Measurements from ENCODE around the gene RNGTT. TPM values are rescaled to one million over a fixed set of nuclear protein-coding genes. Genes with fewer than 3 reads are reported as not detected.
"Not testable (repeated sequence)": the region's sequence is repeated elsewhere in the genome, so short reads cannot be mapped to it uniquely, and the experiment has no call there.

The RNGTT gene
- polyA plus RNA-seq, 2 donors, result 3.9 to 5.2 TPM

DNA sequence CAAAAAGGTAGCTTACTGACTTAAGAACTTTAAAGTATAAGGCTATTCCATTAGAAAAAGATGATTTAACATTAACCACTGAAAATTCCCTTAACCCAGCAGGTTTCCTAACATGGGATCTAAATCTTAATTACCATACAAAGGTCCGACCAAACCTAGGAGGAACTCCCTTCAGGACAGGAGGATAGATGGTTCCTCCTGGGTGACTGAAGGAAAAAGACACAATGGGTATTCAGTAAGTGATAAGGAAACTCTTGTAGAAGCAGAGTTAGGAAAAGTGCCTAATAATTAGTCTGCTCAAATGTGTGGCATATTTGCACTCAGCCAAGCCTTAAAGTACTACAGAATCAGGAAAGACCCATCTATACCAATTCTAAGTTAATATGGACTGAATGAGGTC, 237.0 kb downstream of the RNGTT start:
- H3K27me3 ChIP-seq (ENCODE audit: control insufficient read depth in 1 of 2, insufficient read depth in 2 of 2, low read length in 2 of 2), result not testable (repeated sequence)

GRCh38 chr6:88725111-88725975, 238.1 kb downstream of the RNGTT start:
- Histone ChIP-seq H3K27me3 (ENCODE audit: control insufficient read depth in 1 of 2, insufficient read depth in 2 of 2, low read length in 2 of 2) (no peaks in the 10 kb centered on the region), H3K4me3 (ENCODE audit: low read depth in 1 of 2, low read length in 2 of 2) (no peak overlapping the region), H3K36me3 (ENCODE audit: control insufficient read depth in 2 of 2, insufficient read depth in 2 of 2, low read length in 1 of 2) (no peaks in the 10 kb centered on the region), H3K9me3 (ENCODE audit: control insufficient read depth in 2 of 2, insufficient read depth in 1 of 2, low read depth in 1 of 2, low read length in 1 of 2) (no peaks in the 10 kb centered on the region), H3K27ac (ENCODE audit: low read depth in 2 of 2, low read length in 1 of 2) (no peak overlapping the region), H3K4me1 (ENCODE audit: control insufficient read depth in 2 of 2, insufficient read depth in 2 of 2, low read length in 1 of 2) (no peaks in the 10 kb centered on the region)
- WGBS, 2 donors, result 76 to 79% methylated on average over 13 of the region's 13 CpGs

More for the DNA sequence above, 237.0 kb downstream of the RNGTT start:
- H3K4me1 ChIP-seq (ENCODE audit: control insufficient read depth in 2 of 2, insufficient read depth in 2 of 2, low read length in 1 of 2); H3K27ac ChIP-seq (ENCODE audit: low read depth in 2 of 2, low read length in 1 of 2); H3K36me3 ChIP-seq (ENCODE audit: control insufficient read depth in 2 of 2, insufficient read depth in 2 of 2, low read length in 1 of 2); H3K4me3 ChIP-seq (ENCODE audit: low read depth in 1 of 2, low read length in 2 of 2); H3K9me3 ChIP-seq (ENCODE audit: control insufficient read depth in 2 of 2, insufficient read depth in 1 of 2, low read depth in 1 of 2, low read length in 1 of 2): not testable (repeated sequence)
- 96 to 97% methylated on average over 1 of the region's 1 CpG for WGBS, 2 donors

DNA sequence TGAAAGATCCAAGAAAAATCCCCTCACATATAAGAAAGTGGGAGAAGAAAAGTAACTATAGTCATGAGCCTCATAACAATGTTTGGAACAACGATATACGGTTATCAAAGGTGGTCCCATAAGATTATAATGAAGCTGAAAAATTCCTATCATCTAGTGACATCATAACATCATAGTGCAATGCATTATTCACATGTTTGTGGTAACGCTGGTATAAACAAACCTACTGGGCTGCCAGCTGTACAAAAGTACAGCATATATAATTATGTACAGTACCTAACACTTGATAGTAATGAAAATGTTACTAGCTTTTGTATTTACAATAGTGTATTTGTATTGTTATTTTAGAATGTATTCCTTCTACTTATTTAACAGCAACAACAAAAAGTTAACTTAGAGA, 240.7 kb downstream of the RNGTT start:
- WGBS, 2 donors, result 95 to 97% methylated on average over 3 of the region's 3 CpGs

DNA sequence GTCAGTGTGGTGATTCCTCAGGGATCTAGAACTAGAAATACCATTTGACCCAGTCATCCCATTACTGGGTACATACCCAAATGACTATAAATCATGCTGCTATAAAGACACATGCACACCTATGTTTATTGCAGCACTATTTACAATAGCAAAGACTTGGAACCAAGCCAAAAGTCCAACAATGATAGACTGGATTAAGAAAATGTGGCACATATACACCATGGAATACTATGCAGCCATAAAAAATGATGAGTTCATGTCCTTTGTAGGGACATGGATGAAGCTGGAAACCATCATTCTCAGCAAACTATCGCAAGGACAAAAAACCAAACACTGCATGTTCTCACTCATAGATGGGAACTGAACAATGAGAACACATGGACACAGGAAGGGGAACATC, 247.0 kb downstream of the RNGTT start:
- not testable (repeated sequence) for H3K4me1 ChIP-seq (ENCODE audit: control insufficient read depth in 2 of 2, insufficient read depth in 2 of 2, low read length in 1 of 2); H3K4me3 ChIP-seq (ENCODE audit: low read depth in 1 of 2, low read length in 2 of 2); H3K27me3 ChIP-seq (ENCODE audit: control insufficient read depth in 1 of 2, insufficient read depth in 2 of 2, low read length in 2 of 2); H3K9me3 ChIP-seq (ENCODE audit: control insufficient read depth in 2 of 2, insufficient read depth in 1 of 2, low read depth in 1 of 2, low read length in 1 of 2); H3K36me3 ChIP-seq (ENCODE audit: control insufficient read depth in 2 of 2, insufficient read depth in 2 of 2, low read length in 1 of 2); H3K27ac ChIP-seq (ENCODE audit: low read depth in 2 of 2, low read length in 1 of 2)
- no CpG with 5 or more reads among the region's 1 CpG for WGBS, 2 donors

More for the DNA sequence above, 240.7 kb downstream of the RNGTT start:
- Histone ChIP-seq H3K4me3 (ENCODE audit: low read depth in 1 of 2, low read length in 2 of 2) (no peak overlapping the region), H3K36me3 (ENCODE audit: control insufficient read depth in 2 of 2, insufficient read depth in 2 of 2, low read length in 1 of 2) (no peaks in the 10 kb centered on the region), H3K27ac (ENCODE audit: low read depth in 2 of 2, low read length in 1 of 2) (no peak overlapping the region), H3K27me3 (ENCODE audit: control insufficient read depth in 1 of 2, insufficient read depth in 2 of 2, low read length in 2 of 2) (no peaks in the 10 kb centered on the region), H3K9me3 (ENCODE audit: control insufficient read depth in 2 of 2, insufficient read depth in 1 of 2, low read depth in 1 of 2, low read length in 1 of 2) (no peaks in the 10 kb centered on the region), H3K4me1 (ENCODE audit: control insufficient read depth in 2 of 2, insufficient read depth in 2 of 2, low read length in 1 of 2) (no peaks in the 10 kb centered on the region)

- H3K27me3 ChIP-seq (ENCODE audit: control insufficient read depth in 1 of 2, insufficient read depth in 2 of 2, low read length in 2 of 2), result no peaks in the 10 kb centered on the region
- H3K4me1 ChIP-seq (ENCODE audit: control insufficient read depth in 2 of 2, insufficient read depth in 2 of 2, low read length in 1 of 2), result no peaks in the 10 kb centered on the region
- no peak overlapping the region for H3K27ac ChIP-seq (ENCODE audit: low read depth in 2 of 2, low read length in 1 of 2)
- H3K36me3 ChIP-seq (ENCODE audit: control insufficient read depth in 2 of 2, insufficient read depth in 2 of 2, low read length in 1 of 2), result no peaks in the 10 kb centered on the region
- WGBS, 2 donors, result 91 to 96% methylated on average over 3 of the region's 3 CpGs
- H3K4me3 ChIP-seq (ENCODE audit: low read depth in 1 of 2, low read length in 2 of 2), result no peak overlapping the region
- H3K9me3 ChIP-seq (ENCODE audit: control insufficient read depth in 2 of 2, insufficient read depth in 1 of 2, low read depth in 1 of 2, low read length in 1 of 2), result no peaks in the 10 kb centered on the region
Observed at GRCh38 chr6:88712243-88712936, 251.0 kb downstream of the RNGTT start.

DNA sequence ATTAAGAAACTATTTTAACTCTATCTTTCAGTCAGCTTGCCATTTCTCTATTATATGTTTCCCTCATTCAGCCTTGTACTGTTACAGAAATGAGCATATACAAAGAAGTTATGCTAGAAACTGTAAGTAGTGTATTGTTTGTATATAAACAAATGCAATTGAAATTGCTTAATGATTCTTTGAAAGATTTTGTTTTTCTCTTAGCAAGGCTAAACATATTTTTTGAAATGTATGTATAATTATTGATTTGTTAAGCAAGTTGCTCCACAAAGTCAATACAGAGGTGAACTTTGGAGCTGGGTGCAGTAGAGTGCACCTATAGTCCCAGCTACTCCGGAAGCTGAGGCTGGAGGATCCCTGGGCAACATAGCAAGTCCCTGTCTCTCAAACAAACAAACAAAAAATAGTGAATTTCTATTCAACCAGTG, 253.6 kb downstream of the RNGTT start:
- Histone ChIP-seq H3K36me3 (ENCODE audit: control insufficient read depth in 2 of 2, insufficient read depth in 2 of 2, low read length in 1 of 2) (no peaks in the 10 kb centered on the region), H3K4me1 (ENCODE audit: control insufficient read depth in 2 of 2, insufficient read depth in 2 of 2, low read length in 1 of 2) (no peaks in the 10 kb centered on the region)

DNA sequence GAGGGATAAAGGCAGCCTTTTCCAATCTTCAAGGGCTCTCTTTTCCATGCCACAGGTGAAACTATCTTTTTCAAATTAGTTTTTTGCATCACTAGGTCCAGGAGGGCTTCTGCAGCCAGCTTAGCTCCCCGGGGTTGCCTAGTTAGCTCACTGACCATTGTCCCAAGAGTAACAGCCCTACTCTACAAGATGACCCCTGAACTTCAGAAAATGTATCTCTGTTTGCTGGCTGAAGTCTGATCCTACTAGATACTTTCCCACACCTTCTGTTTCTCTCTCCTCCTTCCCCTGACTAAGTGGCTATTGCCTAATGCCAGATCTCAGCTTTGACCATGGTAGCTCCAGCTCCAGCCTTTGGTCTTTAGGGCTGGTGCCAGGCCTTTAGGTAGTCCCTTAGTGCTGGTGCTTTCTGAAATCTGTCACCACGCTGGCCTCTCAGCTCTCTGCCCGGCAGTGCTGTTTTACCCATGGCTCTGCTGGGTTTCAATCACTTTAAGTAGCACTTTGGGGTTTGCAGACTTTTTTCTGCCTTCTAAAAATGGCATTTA, 255.1 kb downstream of the RNGTT start:
- H3K36me3 ChIP-seq (ENCODE audit: control insufficient read depth in 2 of 2, insufficient read depth in 2 of 2, low read length in 1 of 2), result no peaks in the 10 kb centered on the region
- no peaks in the 10 kb centered on the region for H3K27me3 ChIP-seq (ENCODE audit: control insufficient read depth in 1 of 2, insufficient read depth in 2 of 2, low read length in 2 of 2)
- H3K4me3 ChIP-seq (ENCODE audit: low read depth in 1 of 2, low read length in 2 of 2), result no peak overlapping the region
- WGBS, 2 donors, result 91 to 94% methylated on average over 3 of the region's 3 CpGs
- no peak overlapping the region for H3K27ac ChIP-seq (ENCODE audit: low read depth in 2 of 2, low read length in 1 of 2)
- H3K4me1 ChIP-seq (ENCODE audit: control insufficient read depth in 2 of 2, insufficient read depth in 2 of 2, low read length in 1 of 2), result no peaks in the 10 kb centered on the region
- H3K9me3 ChIP-seq (ENCODE audit: control insufficient read depth in 2 of 2, insufficient read depth in 1 of 2, low read depth in 1 of 2, low read length in 1 of 2), result no peaks in the 10 kb centered on the region

More for the DNA sequence above, 253.6 kb downstream of the RNGTT start:
- H3K27me3 ChIP-seq (ENCODE audit: control insufficient read depth in 1 of 2, insufficient read depth in 2 of 2, low read length in 2 of 2), result no peaks in the 10 kb centered on the region
- WGBS, 2 donors, result 71 to 96% methylated on average over 1 of the region's 1 CpG
- H3K9me3 ChIP-seq (ENCODE audit: control insufficient read depth in 2 of 2, insufficient read depth in 1 of 2, low read depth in 1 of 2, low read length in 1 of 2), result no peaks in the 10 kb centered on the region
- no peak overlapping the region for H3K4me3 ChIP-seq (ENCODE audit: low read depth in 1 of 2, low read length in 2 of 2)
- H3K27ac ChIP-seq (ENCODE audit: low read depth in 2 of 2, low read length in 1 of 2), result no peak overlapping the region

- H3K9me3 ChIP-seq (ENCODE audit: control insufficient read depth in 2 of 2, insufficient read depth in 1 of 2, low read depth in 1 of 2, low read length in 1 of 2), result no peaks in the 10 kb centered on the region
- H3K27me3 ChIP-seq (ENCODE audit: control insufficient read depth in 1 of 2, insufficient read depth in 2 of 2, low read length in 2 of 2), result no peaks in the 10 kb centered on the region
- no peaks in the 10 kb centered on the region for H3K36me3 ChIP-seq (ENCODE audit: control insufficient read depth in 2 of 2, insufficient read depth in 2 of 2, low read length in 1 of 2)
- no peak overlapping the region for H3K4me3 ChIP-seq (ENCODE audit: low read depth in 1 of 2, low read length in 2 of 2)
- H3K4me1 ChIP-seq (ENCODE audit: control insufficient read depth in 2 of 2, insufficient read depth in 2 of 2, low read length in 1 of 2), result no peaks in the 10 kb centered on the region
- no peak overlapping the region for H3K27ac ChIP-seq (ENCODE audit: low read depth in 2 of 2, low read length in 1 of 2)
Observed at GRCh38 chr6:88705601-88706000, 257.8 kb downstream of the RNGTT start.

DNA sequence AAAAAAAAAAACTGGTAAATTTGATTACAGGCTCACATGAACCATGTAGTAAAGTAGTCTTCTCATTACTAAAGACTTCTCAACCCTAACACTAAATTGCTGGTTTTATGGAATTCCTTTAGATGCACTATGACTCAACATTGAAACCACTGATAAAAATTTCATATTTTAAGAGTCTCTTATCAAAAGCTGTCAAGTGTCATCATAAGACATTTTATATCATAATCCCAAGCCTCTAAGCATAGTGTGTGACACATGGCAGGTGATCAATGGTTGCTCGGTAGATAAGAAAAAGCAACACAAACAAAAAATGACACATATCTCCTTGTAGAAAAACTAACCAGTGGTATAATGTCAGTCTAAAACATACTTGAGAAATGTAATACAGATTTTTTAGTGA, 258.4 kb downstream of the RNGTT start:
- Histone ChIP-seq H3K27ac (ENCODE audit: low read depth in 2 of 2, low read length in 1 of 2) (no peak overlapping the region), H3K4me3 (ENCODE audit: low read depth in 1 of 2, low read length in 2 of 2) (no peak overlapping the region), H3K9me3 (ENCODE audit: control insufficient read depth in 2 of 2, insufficient read depth in 1 of 2, low read depth in 1 of 2, low read length in 1 of 2) (no peaks in the 10 kb centered on the region), H3K36me3 (ENCODE audit: control insufficient read depth in 2 of 2, insufficient read depth in 2 of 2, low read length in 1 of 2) (no peaks in the 10 kb centered on the region), H3K27me3 (ENCODE audit: control insufficient read depth in 1 of 2, insufficient read depth in 2 of 2, low read length in 2 of 2) (no peaks in the 10 kb centered on the region), H3K4me1 (ENCODE audit: control insufficient read depth in 2 of 2, insufficient read depth in 2 of 2, low read length in 1 of 2) (no peaks in the 10 kb centered on the region)
- 78 to 87% methylated on average over 1 of the region's 1 CpG for WGBS, 2 donors

Data from esophagus (tissue), 2 donors.